SKM-1 (cell line): ENCODE results near the gene IL4I1.

ENCODE experiments used
- DNase-seq: peaks from one replicate; lab custom pipeline; 2025; ENCODE audit not compliant: unreplicated experiment; lab: John Stamatoyannopoulos, UW

The IL4I1 gene

GRCh38 chr19:49924004-49924880 lies 27.6 kb upstream of the IL4I1 start:
- DNase-seq, result no peak

GRCh38 chr19:49923055-49924003 lies 26.6 kb upstream of the IL4I1 start:
- DNase-seq, result no peak

DNA sequence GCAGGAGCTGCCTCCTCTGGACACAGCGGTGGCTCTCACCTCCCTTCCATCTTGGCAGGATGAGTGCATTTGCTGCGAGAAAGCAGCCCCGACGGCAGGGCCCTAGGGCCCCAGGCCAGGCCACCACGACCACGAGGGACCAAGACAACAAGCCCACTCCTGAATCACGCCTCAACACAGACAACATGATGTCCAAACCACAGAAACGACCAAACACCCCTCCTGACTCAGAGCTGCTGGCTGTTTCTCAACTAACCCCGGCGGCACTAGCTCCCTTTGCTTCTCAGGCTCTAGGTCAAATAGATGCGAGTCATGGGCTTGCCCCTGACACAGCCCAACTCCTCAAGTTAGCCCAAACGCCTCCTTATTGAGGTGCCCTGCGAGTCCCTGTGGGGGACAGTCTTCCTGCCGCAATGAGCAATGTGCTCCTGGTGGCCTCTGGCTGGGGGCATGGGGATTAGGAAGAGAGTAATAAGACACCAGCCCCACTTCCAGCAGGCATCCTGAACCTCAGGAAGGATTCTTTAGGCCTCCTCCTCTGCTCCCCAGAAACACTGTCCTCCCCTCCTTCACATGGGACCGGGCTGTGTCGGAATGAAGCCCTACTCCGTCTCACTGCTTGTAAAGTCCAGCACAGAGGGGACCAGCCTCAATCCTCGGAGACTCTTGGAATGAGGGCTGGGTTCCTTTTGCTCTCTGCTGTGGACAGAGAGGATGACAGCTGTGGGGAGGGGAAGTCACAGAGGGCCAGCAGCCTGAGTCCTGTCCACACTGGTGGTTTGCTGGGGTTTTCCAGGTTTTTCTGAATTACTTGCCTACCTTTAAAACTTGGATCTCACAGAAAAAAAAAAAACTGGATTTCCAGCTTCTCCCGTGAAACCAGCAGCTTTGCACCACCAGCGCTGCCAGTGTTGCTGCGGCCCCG lies 25.4 kb upstream of the IL4I1 start:
- no peak for DNase-seq

- no peak for DNase-seq
These were observed 24.1 kb upstream of the IL4I1 start for GRCh38 chr19:49920624-49921363.

DNA sequence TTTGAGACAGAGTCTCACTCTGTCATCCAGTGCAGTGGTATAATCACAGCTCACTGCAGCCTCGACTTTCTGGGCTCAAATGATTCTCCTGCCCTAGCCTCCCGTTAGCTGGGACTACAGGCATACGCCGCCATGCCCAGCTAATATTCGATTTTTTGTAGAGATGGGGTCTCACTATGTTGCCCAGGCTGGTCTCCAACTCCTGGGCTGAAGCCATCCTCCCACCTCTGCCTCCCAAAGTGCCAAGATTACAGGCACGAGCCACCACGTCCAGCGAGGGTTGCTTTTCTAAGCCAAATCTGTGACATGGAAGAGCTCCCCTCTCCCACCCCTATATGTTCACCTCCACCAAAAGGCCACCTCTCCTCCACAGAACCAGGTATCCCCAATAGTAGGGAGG lies 21.4 kb upstream of the IL4I1 start:
- DNase-seq, result no peak

- no peak for DNase-seq
These were observed 20.4 kb upstream of the IL4I1 start for GRCh38 chr19:49916839-49917733.

- no peak for DNase-seq
These were observed 18.6 kb upstream of the IL4I1 start for GRCh38 chr19:49915271-49915670.

- no peak for DNase-seq
These were observed 17.0 kb upstream of the IL4I1 start for GRCh38 chr19:49913720-49914119.

GRCh38 chr19:49912965-49913685 lies 16.4 kb upstream of the IL4I1 start:
- no peak for DNase-seq

DNA sequence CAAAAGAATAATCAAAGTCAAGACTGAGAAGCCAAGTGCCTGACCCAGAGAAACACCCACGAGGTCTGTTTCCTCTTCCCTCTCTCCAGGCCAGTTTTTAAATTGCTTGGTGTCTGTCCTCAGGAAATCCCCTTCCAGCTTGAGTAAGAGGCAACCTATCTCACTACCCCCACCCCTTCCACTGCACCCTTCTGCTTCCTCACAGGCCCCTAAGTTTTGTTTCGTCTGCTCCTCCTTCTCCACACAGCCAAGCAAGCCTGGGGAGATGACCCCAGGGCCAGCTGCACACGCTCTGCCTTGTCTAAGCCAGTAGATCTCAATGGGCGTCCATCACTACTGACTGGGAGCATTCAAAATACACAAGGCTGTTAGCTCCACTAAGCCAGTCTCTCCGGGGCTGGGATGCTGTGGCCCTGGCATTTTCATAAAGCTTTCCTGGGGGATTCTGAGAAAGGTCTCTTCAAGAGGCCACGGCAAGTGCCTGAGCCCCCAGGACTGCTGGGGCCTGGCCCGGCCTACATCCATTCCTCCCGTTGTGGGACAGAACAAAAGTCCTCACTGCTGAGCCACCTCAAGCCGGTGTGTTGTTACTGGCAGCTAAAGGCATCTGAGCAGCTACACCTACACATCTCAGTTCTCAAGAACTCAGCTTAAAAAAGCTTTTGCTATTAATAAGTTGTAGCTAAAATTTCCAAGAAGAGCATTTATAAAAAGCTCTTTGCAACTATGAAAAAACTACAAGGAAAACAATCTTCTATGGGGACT lies 14.9 kb upstream of the IL4I1 start:
- DNase-seq, result peak; percentile 2

DNA sequence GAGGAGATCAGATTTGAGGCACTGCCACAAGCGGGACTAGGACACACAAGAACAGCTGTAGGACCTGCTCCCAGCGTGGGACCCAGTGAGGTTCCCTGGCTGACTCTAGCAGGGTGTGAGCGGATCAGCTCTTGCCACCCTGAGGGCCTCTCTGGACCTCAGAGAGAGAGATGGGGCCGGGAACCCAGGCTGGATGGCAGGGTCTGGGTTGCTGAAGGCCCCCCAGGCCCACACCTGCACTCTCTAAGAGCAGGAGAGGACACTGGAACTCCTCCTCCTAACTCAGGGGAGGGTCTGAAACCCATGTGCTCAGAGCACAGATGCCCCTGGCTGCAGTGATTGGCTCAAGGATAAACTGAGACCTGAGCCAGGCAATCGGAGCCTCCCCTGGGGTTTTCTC lies 13.5 kb upstream of the IL4I1 start:
- no peak for DNase-seq

GRCh38 chr19:49908480-49909420 lies 12.1 kb upstream of the IL4I1 start:
- DNase-seq, result no peak

DNA sequence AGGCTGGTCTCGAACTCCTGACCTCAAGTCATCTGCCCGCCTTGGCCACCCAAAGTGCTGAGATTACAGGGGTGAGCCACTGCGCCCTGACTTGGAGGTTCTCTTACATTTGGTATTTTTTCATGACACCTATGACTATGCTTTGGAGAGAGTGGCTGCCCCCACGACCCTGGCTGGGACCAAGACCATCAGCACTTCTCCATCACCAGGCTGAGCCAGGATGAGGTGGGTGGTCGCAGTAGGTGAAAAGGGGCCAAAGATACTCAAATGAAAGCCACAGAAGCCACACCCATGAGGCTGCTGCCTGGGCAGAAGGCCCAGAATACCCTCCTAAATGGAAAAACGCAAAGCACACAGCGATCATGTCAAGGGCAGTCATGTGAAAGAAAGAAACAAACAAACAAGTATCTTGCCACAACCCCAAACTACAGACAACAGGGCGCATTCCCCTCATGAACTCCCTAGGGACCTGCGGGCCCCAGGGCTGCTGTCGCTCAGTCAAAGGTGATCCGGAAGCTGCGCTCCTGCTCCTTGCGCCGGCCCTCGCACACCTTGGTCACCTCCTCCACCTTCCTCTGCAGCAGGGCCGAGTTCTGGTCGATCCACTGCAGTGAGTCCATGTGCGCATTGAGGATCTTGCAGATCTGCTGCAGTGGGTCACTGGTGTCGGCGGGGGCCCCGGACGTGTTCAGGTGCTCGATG lies 11.2 kb upstream of the IL4I1 start:
- no peak for DNase-seq

- DNase-seq, result no peak
These were observed 10.3 kb upstream of the IL4I1 start for GRCh38 chr19:49906879-49907564.

DNA sequence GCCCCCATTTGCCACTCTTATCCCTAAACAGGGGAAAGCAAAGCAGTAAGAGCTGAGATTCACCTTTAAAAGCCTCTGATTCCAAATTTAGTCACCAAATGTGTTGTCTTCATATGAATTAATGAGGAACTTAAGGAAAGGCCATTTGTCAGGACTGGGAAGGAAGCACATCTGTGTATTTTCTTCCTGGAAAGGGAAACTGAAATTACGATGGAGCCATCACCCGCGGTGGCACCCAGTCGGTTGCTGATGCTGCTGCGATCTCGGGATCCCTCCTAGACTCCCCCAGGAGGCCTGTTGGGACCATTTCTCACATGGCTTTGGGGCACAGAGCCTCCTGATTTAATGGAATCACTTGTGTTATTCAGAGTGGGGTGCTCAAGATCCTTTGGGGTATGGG lies 7.4 kb upstream of the IL4I1 start:
- DNase-seq, result no peak
